GM19463 (cell line): ENCODE measurements around the gene SAXO1.
"Not testable (repeated sequence)": the region's sequence is repeated elsewhere in the genome, so short reads cannot be mapped to it uniquely, and the experiment has no call there.

Source experiments
- ATAC-seq: cut with Tn5 transposase; IDR thresholded peaks from one replicate; pipeline ENCODE4 v1.9.1; 2021; ENCODE audit warnings: mild to moderate bottlenecking, moderate library complexity; ENCODE audit not compliant: unreplicated experiment

SAXO1 gene, protein sequence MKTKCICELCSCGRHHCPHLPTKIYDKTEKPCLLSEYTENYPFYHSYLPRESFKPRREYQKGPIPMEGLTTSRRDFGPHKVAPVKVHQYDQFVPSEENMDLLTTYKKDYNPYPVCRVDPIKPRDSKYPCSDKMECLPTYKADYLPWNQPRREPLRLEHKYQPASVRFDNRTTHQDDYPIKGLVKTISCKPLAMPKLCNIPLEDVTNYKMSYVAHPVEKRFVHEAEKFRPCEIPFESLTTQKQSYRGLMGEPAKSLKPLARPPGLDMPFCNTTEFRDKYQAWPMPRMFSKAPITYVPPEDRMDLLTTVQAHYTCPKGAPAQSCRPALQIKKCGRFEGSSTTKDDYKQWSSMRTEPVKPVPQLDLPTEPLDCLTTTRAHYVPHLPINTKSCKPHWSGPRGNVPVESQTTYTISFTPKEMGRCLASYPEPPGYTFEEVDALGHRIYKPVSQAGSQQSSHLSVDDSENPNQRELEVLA

DNA sequence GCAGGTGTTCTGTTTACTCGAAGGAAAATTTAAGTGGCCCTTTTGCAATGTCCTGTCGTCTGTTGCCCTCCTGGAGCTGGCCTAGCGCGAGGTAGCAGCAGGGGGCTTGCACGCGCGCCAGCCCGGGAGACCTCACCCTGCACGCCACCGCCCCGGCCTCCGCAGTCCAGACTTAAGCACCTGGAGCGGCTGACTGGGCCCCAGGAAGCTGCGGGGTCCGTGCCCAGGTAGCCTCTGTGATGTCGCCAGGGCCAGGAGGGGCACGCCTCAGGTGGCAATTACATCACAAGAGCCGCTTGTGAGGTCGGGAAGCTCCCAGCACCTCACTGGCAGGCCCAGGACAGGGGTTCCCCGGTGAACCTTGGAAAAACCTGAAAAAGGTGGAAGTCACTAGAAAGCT lies at the start of gene SAXO1:
SAXO1 (minus strand) TSS at position 195 of the 400 bp plus-strand sequence. CDS start 301 bp downstream, outside the sequence.
- no peak for ATAC-seq

DNA sequence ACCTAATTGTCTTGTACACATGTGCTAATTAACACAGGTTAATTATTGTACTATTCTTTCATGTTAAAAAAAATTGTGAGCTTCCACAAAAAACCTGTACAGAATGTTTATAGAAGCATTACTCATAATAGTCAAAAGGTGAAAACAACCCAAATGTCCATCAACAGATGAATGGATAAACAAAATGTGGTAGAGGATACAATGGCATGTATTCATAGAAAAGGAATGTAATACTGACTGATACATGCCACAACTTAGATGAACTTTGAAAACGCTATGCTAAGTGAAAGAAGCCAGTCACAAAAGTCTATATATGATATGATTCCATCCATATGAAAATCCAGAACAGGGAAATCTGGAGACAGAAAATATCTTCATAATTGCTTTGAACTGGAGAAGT lies 41.8 kb upstream of the SAXO1 start:
- no peak for ATAC-seq

DNA sequence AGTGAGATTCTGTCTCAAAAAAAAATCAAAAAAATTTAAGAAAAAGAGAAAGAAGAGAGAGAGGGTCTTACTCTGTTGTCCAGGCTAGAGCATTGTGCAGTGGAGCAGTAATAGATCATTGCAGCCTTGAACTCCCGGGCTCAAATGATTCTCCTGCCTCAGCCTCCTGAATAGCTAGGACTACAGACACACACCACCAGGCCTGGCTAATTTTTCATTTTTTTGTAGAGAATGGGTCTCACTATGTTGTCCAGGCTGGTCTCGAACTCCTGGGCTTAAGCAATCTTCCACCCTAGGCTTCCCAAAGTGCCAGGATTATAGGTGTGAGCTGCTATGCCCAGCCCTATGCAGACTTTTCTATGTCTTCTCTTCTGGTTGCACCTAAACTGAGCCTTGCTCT lies 41.2 kb upstream of the SAXO1 start:
- ATAC-seq: no peak

DNA sequence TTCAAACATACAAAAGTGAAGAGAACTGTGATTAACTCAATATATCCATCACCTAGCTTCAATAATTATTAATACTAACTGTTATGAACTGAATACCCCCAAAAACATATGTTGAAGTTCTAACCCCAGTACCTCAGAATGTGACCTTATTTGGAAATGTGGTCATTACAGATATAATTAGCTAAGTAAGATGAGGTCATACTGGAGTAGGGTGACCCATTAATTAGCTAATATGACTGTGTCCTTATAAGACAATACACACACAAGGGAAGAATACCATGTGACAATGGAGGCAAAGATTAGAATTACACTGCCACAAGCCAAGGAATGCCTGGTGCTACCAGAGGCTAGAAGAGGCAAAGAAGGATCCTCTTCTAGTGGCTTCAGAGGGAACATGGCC lies 24.0 kb upstream of the SAXO1 start:
- no peak for ATAC-seq

DNA sequence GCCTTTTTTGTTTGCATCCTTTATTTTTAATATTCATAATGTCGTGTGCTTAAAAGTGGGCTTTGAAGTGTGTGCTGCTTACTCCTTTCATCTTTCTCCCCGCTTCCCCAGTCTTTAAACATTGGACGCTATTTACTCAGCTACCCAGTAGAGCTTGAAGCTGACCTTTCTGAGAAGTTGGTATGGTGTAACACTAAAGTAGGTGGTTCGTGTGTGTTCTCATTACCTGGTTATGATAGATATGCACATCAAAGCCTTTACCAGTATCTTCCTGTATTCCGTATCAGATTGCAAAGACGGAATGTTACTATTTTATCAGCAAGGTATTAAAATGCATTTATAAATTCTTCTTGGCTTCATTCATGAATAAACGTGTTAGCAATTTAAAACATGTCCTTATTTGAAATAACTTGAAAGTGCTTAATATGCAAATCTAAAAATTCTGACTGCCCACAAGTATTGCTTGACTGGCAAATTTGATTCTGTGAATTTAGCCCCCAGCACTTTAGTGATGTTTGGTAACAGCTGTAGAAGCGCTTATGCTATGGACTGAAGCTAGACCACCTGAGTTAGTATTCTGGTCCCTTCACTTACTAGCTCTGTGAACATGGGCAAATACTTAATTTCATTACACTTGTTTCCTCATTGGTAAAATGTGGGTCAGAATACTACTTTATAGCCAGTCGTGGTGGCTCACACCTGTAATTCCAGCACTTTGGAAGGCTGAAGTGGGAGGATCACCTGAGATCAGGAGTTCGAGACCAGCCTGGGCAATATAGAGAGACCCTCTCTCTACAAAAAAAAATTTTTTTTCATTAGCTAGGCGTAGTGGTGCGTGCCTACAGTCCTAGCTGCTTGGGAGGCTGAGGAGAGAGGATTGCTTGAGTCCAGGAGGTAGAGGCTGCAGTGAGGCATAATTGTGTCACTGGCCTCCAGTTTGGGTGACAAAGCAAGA lies 17.9 kb upstream of the SAXO1 start:
- ATAC-seq: no peak

DNA sequence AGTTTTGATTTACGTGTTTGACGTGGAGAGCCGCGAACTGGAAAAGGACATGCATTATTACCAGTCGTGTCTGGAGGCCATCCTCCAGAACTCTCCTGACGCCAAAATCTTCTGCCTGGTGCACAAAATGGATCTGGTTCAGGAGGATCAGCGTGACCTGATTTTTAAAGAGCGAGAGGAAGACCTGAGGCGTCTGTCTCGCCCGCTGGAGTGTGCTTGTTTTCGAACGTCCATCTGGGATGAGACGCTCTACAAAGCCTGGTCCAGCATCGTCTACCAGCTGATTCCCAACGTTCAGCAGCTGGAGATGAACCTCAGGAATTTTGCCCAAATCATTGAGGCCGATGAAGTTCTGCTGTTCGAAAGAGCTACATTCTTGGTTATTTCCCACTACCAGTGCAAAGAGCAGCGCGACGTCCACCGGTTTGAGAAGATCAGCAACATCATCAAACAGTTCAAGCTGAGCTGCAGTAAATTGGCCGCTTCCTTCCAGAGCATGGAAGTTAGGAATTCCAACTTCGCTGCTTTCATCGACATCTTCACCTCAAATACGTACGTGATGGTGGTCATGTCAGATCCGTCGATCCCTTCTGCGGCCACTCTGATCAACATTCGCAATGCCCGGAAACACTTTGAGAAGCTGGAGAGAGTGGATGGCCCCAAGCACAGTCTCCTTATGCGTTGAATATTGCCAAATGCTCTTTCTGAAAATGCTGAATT lies 17.1 kb upstream of the SAXO1 start:
- no peak for ATAC-seq

DNA sequence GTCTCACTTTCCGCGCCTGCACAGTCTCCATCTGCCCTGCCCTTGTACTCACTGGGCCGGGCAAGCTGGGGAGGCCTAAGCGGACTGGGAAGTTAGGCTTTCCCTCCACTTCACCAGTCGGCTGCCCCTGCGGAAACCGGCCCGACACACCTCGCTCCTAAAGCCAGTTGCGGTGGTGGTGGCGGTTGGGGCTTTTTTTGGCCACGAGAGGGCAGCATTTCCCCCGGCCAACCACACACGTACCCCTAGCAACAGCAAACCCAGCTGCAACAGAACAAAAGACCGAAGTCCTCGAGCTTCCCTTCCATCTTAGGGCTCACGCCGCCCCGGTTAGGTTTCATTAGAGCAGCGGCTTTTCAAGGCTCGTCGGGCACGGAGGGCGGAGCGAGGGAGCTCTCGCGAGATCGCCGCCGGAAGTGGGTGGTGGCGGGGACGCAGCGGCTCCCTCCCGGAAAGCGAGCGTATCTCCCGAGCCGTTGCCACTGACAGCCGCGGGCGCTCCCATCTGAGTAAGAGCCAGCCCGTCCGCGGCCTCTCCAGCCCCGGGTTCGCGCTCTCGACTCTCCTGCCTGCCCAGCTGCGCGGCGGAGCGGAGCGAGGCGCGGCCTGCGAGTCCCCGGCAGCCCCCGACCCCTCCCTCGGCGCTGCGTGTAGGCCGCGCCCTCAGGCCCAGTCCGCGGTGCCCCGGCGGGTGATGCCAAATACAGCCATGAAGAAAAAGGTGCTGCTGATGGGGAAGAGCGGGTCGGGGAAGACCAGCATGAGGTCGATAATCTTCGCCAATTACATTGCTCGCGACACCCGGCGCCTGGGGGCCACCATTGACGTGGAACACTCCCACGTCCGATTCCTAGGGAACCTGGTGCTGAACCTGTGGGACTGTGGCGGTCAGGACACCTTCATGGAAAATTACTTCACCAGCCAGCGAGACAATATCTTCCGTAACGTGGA lies 16.2 kb upstream of the SAXO1 start, which contains the start of gene RRAGA:
RRAGA (plus strand) TSS at position 462 of the 951 bp plus-strand sequence; CDS start at position 695, 233 bp downstream.
- peak; percentile 85 for ATAC-seq

DNA sequence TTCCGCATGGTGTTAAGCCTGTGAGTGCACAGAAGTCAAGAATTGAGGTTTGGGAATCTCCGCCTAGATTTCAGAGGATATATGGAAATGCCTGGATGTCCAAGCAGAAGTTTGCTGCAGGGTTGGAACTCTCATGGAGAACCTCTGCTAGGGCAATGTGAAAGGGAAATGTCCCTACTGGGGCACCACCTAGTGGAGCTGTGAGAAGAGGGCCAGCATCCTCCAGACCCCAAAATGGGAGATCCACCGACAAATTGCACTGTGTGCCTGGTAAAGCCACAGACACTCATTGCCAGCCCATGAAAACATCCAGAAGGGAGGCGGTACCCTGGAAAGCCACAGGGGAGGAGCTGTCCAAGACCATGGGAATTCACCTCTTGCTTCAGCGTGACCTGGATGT lies 3.6 kb upstream of the SAXO1 start:
- ATAC-seq: no peak

DNA sequence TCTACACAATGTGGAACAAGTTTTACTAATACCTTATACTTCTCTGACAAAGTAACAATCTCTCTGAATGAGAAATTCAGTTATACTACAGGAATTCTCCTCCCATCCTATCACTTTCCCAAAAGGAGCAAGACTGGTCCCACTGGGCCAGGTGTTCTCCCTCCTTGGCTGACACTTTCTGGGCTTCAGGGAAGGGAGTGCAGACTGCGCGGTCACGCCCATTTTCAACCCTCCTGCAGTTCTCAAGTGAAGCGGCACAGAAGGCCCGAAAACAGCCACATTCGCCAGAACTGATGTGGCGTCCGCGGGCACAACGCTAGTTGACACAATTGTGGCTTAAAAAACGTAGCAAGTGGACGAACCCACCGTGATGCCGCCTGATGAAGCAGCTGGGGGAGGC lies 603 bp downstream of the SAXO1 start:
- no peak for ATAC-seq

DNA sequence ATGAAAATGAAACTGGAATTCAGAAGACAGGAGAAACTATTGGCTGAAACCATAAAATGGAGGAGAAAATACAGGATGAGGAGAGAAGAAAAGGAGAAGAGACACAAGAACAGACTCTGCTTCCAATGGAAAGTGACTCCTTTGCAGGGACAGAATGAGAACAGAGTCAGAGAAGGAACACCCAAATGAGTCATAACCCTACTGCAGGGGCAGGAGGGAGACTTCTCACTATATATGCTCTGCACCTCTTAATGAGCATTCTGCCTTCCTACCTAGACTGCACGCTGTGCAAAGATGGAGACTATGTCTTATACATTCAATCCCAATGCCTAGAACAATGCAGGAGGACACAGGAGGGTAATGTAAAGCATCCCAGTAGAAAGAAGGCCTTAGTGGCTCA lies 2.1 kb downstream of the SAXO1 start:
- ATAC-seq: peak; percentile 65

DNA sequence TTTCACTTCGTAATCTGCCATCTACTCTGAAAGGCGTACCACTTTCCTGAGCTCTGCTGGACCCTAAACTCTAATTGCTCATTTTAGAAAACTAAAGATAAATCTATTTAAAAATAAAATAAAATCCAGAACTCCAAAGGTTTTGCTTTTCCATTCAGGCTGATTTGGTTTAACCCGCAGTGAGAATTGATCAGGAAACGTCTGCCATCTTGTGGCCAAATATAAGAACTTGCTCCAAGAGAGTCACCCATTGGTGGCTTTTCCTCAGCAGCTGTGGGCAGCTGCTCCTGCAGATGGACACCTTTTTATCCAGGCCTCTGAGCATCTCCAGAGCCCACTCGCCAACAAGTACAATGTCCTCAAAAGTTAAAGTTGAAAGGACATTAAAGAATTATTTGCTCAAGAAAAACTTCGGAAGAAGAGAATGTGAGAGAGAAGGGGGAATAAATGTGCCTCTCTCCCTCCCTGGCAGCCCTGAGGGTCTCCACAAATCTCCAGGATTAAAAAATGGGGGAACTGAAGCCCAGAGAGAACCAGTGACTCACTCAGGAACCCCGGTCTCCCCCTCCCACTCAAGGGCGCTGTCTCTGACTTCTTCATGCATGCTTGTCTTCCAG lies 4.1 kb downstream of the SAXO1 start:
- peak; percentile 45 for ATAC-seq

DNA sequence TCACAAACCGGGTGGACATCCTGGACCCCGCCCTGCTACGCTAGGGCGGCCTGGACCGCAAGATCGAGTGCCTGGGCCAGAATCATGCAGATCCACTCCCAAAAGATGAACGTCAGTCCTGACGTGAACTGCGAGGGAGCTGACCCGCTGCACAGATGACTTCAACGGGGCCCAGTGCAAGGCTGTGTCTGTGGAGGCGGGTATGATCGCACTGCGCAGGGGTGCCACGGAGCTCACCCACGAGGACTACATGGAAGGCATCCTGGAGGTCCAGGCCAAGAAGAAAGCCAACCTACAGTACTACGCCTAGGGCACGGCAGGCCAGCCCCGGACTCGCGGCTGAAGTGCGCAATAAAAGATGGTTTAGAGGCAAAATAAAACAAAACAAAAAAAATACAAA lies 5.2 kb downstream of the SAXO1 start:
- ATAC-seq: no peak

DNA sequence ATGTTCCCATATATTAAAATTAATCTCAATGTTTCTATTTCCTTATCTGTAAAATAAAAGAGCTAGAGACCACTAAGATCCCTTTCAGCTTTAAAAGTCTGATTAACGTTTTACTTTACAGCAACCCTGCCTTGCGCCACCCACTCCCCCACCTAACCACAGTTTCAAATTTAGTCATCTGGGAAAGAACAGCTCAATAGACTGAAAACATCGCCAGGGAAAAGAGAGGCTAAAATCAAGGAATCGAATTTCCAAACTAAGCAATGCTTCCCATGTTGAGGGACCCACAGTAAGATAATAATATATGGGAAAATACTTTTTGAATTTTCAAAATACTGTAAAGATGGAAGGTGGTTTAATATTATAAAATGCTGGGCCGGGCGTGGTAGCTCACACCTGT lies 6.6 kb downstream of the SAXO1 start:
- peak; percentile 40 for ATAC-seq

DNA sequence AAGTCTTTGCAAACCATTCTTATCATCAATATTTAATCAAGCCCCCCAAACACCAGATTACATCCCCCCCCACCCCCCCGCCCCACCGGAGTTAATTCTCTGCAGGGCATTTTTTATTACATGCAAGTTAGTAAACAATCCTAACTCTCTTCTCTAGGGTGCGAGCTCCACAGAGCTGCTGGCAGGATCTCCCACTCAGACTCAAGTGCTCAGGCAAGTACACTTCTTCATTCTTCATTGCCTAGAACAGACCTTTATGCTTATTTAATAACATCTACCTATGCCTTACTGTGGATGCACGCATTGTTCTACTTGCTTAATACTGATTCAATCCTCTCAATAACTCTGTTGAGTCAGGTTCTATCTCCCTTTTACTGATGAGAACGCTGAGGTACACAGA lies 9.9 kb downstream of the SAXO1 start:
- no peak for ATAC-seq

DNA sequence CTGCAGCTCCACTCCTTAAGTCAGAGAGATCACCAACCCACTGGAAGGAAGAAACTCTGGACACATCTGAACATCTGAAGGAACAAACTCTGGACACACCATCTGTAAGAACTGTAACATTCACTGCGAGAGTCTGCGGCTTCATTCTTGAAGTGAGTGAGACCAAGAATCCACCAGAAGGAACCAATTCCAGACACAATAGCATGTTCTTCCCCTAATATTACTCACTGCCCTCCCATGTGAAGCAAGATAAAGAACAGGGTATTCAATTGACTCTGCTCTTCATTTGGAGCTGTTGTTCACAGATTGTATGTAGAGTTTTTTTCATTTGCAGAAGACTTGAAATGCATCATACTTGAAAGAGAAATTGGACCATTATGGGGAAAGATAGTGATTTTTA lies 10.8 kb downstream of the SAXO1 start:
- ATAC-seq: peak; percentile 42

DNA sequence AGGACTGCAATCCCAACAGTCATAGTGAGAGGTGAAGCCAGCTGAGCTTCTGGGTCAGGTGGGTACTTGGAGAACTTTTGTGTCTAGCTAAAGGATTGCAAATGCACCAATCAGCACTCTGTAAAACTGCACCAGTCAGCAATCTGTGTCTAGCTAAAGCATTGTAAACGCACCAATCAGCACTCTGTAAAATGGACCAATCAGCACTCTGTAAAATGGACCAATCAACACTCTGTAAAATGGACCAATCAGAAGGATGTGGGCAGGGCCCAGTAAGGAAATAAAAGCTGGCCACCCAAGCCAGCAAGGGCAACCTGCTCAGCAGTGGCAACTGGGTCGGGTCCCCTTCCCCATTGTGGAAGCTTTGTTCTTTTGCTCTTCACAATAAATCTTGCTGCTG lies 11.4 kb downstream of the SAXO1 start:
- not testable (repeated sequence) for ATAC-seq

DNA sequence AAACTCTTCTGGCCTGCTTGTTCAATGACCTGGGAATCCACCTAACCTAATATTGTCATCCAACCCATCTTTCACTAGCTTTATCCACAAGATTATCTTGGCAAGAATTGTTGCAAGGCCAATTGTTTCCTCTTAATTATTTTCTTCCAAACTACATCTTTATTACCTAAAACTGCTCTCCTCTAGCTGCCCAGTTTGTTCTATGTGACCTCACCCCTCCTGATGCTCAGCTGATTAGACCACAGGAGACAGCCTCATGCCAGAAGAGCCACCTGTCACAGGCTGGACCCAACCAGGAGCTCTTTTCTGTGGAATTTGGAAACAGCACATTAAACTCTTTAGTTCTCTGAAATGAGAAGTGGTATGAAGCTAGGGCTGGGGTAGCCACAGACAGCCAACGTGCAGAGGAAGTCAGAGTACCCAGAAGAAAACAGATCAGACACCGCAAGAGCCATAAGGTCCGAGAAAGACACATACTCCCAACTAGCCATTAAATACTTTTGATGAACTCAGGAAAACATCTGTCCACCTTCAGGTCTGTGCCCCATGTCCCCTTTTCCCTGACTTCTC lies 12.0 kb downstream of the SAXO1 start:
- no peak for ATAC-seq

DNA sequence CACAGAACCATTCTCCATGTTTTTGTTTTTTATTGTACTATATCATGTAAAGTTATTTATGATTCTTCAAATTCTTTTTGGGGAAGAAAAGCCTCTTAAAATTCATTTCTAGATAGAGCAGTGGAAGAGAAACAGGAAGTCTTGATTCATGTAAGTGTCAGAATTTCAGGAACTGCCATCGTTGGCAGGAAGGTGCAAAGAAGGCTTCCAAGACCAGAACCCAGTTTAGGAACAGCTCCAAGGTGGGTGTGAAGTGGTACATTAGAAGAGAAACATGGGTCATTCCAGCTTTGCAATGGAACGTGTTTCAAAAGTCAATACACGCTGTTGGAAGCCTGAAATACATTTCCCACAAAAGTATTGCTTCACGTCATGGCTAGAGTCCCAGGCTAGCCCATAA lies 14.8 kb downstream of the SAXO1 start:
- no peak for ATAC-seq

DNA sequence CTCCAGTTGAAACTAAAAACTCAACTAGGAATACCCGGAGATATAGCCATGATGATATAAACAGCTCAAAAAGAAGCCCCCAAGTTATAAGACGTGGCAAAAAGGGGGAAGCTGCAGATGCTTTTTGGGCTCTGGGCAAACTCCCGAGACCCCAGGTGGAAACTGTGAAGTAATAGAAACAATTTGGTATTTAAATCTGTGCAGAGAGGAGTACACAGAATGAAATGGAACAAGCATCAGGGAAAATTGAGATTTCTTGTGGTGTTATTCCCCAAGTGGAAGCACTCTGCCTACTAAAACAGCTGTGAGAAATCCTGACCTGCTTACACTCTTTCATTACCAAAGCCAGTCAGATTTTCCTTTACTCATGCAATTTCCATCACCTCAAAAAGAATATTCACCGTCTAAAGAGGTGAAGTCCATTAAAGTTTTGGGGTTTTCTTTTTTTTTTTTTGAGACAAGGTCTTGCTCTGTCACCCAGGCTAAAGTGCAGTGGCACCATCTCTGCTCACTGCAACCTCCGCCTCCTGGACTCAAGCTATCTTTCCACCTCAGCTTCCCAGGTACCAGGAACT lies 23.5 kb downstream of the SAXO1 start:
- no peak for ATAC-seq
